Endothelial cell (in vitro differentiated cells): ENCODE data around the gene LDHB. TPM values are rescaled to one million over a fixed set of nuclear protein-coding genes. Genes with fewer than 3 reads are reported as not detected.

Experiments used
- DNase-seq: peaks from one replicate; pipeline ENCODE4 v3.0.0; 2021; ENCODE audit warnings: low spot score
- H3K27ac Mint-ChIP-seq: one replicate; pipeline ENCODE4 v1.8.0; 2021; ENCODE audit warnings: mixed read lengths, inconsistent platforms; ENCODE audit not compliant: unreplicated experiment
- H3K27me3 Mint-ChIP-seq: one replicate; pipeline ENCODE4 v1.8.0; 2021; ENCODE audit warnings: mild to moderate bottlenecking, moderate library complexity, mixed read lengths, inconsistent platforms; ENCODE audit not compliant: unreplicated experiment
- H3K36me3 Mint-ChIP-seq: one replicate; pipeline ENCODE4 v1.8.0; 2021; ENCODE audit warnings: mild to moderate bottlenecking, low read depth, mixed read lengths, inconsistent platforms; ENCODE audit not compliant: unreplicated experiment
- H3K4me1 Mint-ChIP-seq: one replicate; pipeline ENCODE4 v1.8.0; 2021; ENCODE audit warnings: mild to moderate bottlenecking, mixed read lengths, inconsistent platforms; ENCODE audit not compliant: unreplicated experiment
- H3K4me3 Mint-ChIP-seq: one replicate; pipeline ENCODE4 v1.8.0; 2021; ENCODE audit warnings: mild to moderate bottlenecking, mixed read lengths, inconsistent platforms; ENCODE audit not compliant: unreplicated experiment
- H3K9me3 Mint-ChIP-seq: one replicate; pipeline ENCODE4 v1.8.0; 2021; ENCODE audit warnings: mixed read lengths, inconsistent platforms; ENCODE audit not compliant: unreplicated experiment
- CTCF ChIP-seq: fragments of 200-600 bp; sonication (generic); IDR thresholded peaks from one replicate; pipeline ENCODE4 v1.5.0; 2021; ENCODE audit warnings: antibody characterized with exemption; ENCODE audit not compliant: unreplicated experiment
- total RNA-seq: library from RNA; stranded (reverse); fragmentation: NEBNext Ultra II Directional; extraction: Animal tissue kit (Norgen Biotek cat#: 25700); gene quantifications from one replicate; pipeline ENCODE4 v1.2.1, GENCODE V29; 2021; ENCODE audit not compliant: unreplicated experiment

LDHB gene
- total RNA-seq, 1 donor from 2014 or later, result 506 TPM

GRCh38 chr12:21696625-21697024 lies 39.0 kb upstream of the LDHB start:
- Mint-ChIP-seq H3K4me3 (no peak overlapping the region), H3K27me3 (no peaks in the 10 kb centered on the region), H3K36me3 (no peaks in the 10 kb centered on the region), H3K9me3 (no peaks in the 10 kb centered on the region), H3K27ac (no peak overlapping the region), H3K4me1 (no peaks in the 10 kb centered on the region)
- no peak for TF ChIP-seq CTCF
- no peak for DNase-seq

GRCh38 chr12:21695986-21696385 lies 38.3 kb upstream of the LDHB start:
- TF ChIP-seq CTCF, result no peak
- Mint-ChIP-seq H3K36me3 (no peaks in the 10 kb centered on the region), H3K9me3 (no peaks in the 10 kb centered on the region), H3K4me3 (no peak overlapping the region), H3K27me3 (no peaks in the 10 kb centered on the region), H3K27ac (no peak overlapping the region), H3K4me1 (no peaks in the 10 kb centered on the region)
- no peak for DNase-seq

- no peaks in the 10 kb centered on the region for H3K27me3 Mint-ChIP-seq
- DNase-seq, result no peak
- no peak overlapping the region for H3K27ac Mint-ChIP-seq
- H3K4me1 Mint-ChIP-seq, result no peaks in the 10 kb centered on the region
- H3K36me3 Mint-ChIP-seq, result no peaks in the 10 kb centered on the region
- no peak for TF ChIP-seq CTCF
- no peaks in the 10 kb centered on the region for H3K9me3 Mint-ChIP-seq
- no peak overlapping the region for H3K4me3 Mint-ChIP-seq
Measured at GRCh38 chr12:21694660-21695059, 37.0 kb upstream of the LDHB start.

GRCh38 chr12:21691515-21691914 lies 33.9 kb upstream of the LDHB start:
- Mint-ChIP-seq H3K4me1 (no peaks in the 10 kb centered on the region), H3K27ac (no peak overlapping the region), H3K36me3 (no peaks in the 10 kb centered on the region), H3K4me3 (no peak overlapping the region), H3K9me3 (no peaks in the 10 kb centered on the region), H3K27me3 (no peaks in the 10 kb centered on the region)
- TF ChIP-seq CTCF, result no peak
- DNase-seq, result no peak

GRCh38 chr12:21690704-21691368 lies 33.2 kb upstream of the LDHB start:
- H3K27me3 Mint-ChIP-seq, result no peaks in the 10 kb centered on the region
- no peak for TF ChIP-seq CTCF
- H3K36me3 Mint-ChIP-seq, result no peaks in the 10 kb centered on the region

More at GRCh38 chr12:21690704-21691368, 33.2 kb upstream of the LDHB start:
- Mint-ChIP-seq H3K4me1 (no peaks in the 10 kb centered on the region), H3K4me3 (no peak overlapping the region), H3K27ac (no peak overlapping the region), H3K9me3 (no peaks in the 10 kb centered on the region)
- DNase-seq, result no peak
